ENCODE measurements around the gene ERMP1.
A peak's percentile ranks its signal among the peaks of the same experiment; 100 is the strongest.

The ERMP1 gene

DNA sequence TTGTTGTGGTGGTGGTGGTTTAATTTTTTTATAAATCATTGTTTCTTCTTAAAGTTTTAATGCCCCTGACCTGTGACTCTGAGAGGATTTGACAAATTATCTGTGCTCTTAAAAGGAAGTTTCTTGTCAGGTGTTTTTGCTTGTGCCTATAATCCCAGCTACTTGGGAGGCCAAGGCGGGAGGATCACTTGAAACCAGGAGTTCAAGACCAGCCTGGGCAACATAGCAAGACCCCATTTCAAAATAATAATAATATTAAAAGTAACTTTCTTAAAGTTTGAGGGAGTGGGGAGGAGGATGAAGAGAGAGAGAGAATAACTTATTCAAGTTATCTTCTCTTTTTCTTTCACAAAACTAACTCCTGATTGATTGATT, 12.2 kb upstream of the ERMP1 start:
- Histone ChIP-seq H2AFZ (ENCODE audit: low read depth, low read length) (no peak overlapping the region), H3K79me2 (ENCODE audit: insufficient read depth, low read length) (no peaks in the 10 kb centered on the region), H3K36me3 (ENCODE audit: insufficient read depth, low read length) (no peaks in the 10 kb centered on the region), H3K27me3 (ENCODE audit: insufficient read depth, low read length, poor library complexity) (no peaks in the 10 kb centered on the region), H3K27ac (ENCODE audit: low read length) (no peak overlapping the region; the same call in 1 of the 2 replicates), H4K20me1 (ENCODE audit: insufficient read depth, low read length) (peaks cover 15% of the 10 kb centered on the region), H3K4me2 (ENCODE audit: insufficient read depth, low read length) (peak overlapping the region; percentile 57; the same call in 1 of the 2 replicates), H3K4me3 (ENCODE audit: low read depth in 1 of 2, low read length in 2 of 2) (no peak overlapping the region), H3K9me3 (ENCODE audit: insufficient read depth, low read length, severe bottlenecking) (no peaks in the 10 kb centered on the region), H3K9ac (ENCODE audit: low read depth, low read length) (no peak overlapping the region), H3K4me1 (ENCODE audit: insufficient read depth, low read length) (peaks cover 58% of the 10 kb centered on the region)
- TF ChIP-seq EZH2 (IDR thresholded peaks at IDR 0.05; ENCODE audit: borderline replicate concordance, low read depth, low read length, severe bottlenecking), result no peak
- no peak for DNase-seq
- ATAC-seq (ENCODE audit: insufficient read depth, low read depth), result no peak

DNA sequence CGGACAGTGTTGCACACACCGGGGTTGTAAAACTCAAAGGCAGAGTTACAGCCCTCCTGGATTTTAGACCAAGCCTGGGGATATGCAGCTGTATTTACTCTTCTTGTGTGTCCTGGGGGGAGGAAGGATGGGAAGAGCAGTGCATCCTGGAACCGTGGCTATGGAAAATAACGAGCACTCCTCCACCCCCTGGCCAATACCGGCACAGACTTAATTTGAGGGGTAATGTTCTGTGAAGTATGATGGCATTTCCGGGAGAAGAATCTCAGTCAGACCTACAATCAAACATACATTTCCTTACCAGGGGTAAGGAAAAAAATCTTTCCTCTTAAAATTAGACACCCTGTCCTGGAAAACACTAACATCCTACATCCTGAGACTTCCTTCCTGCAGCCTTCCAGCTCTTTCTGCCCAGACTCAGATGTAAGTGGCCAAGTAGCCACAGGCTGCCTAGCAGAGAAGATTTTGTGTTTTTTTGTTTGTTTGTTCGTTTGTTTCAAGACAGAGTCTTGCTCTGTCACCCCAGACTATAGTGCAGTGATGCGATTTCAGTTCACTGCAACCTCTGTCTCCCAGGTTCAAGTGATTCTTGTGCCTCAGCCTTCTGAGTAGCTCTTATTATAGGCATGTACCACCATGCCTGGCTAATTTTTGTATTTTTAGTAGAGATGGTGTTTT, 11.0 kb upstream of the ERMP1 start:
- Histone ChIP-seq H3K36me3 (ENCODE audit: insufficient read depth, low read length) (no peaks in the 10 kb centered on the region), H3K9ac (ENCODE audit: low read depth, low read length) (peak overlapping the region; percentile 16), H3K4me1 (ENCODE audit: insufficient read depth, low read length) (peaks cover 58% of the 10 kb centered on the region), H3K4me3 (ENCODE audit: low read depth in 1 of 2, low read length in 2 of 2) (peak overlapping the region in 1 of 2 experiments; percentile 27; a peak in 2 of 4 replicates), H3K79me2 (ENCODE audit: insufficient read depth, low read length) (no peaks in the 10 kb centered on the region), H3K9me3 (ENCODE audit: insufficient read depth, low read length, severe bottlenecking) (no peaks in the 10 kb centered on the region), H2AFZ (ENCODE audit: low read depth, low read length) (no peak overlapping the region), H3K27me3 (ENCODE audit: insufficient read depth, low read length, poor library complexity) (peaks cover 1% of the 10 kb centered on the region), H3K4me2 (ENCODE audit: insufficient read depth, low read length) (peak overlapping the region; percentile 57), H3K27ac (ENCODE audit: low read length) (peak overlapping the region; percentile 56), H4K20me1 (ENCODE audit: insufficient read depth, low read length) (peaks cover 16% of the 10 kb centered on the region)
- DNase-seq, result no peak
- ATAC-seq (ENCODE audit: insufficient read depth, low read depth), result no peak
- TF ChIP-seq, protein P1, sequence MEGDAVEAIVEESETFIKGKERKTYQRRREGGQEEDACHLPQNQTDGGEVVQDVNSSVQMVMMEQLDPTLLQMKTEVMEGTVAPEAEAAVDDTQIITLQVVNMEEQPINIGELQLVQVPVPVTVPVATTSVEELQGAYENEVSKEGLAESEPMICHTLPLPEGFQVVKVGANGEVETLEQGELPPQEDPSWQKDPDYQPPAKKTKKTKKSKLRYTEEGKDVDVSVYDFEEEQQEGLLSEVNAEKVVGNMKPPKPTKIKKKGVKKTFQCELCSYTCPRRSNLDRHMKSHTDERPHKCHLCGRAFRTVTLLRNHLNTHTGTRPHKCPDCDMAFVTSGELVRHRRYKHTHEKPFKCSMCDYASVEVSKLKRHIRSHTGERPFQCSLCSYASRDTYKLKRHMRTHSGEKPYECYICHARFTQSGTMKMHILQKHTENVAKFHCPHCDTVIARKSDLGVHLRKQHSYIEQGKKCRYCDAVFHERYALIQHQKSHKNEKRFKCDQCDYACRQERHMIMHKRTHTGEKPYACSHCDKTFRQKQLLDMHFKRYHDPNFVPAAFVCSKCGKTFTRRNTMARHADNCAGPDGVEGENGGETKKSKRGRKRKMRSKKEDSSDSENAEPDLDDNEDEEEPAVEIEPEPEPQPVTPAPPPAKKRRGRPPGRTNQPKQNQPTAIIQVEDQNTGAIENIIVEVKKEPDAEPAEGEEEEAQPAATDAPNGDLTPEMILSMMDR (IDR thresholded peaks at IDR 0.05; ENCODE audit: borderline replicate concordance, extremely low read depth, low read length, poor library complexity, severe bottlenecking), result peak; percentile 25
- no peak for TF ChIP-seq EZH2 (IDR thresholded peaks at IDR 0.05; ENCODE audit: borderline replicate concordance, low read depth, low read length, severe bottlenecking)

DNA sequence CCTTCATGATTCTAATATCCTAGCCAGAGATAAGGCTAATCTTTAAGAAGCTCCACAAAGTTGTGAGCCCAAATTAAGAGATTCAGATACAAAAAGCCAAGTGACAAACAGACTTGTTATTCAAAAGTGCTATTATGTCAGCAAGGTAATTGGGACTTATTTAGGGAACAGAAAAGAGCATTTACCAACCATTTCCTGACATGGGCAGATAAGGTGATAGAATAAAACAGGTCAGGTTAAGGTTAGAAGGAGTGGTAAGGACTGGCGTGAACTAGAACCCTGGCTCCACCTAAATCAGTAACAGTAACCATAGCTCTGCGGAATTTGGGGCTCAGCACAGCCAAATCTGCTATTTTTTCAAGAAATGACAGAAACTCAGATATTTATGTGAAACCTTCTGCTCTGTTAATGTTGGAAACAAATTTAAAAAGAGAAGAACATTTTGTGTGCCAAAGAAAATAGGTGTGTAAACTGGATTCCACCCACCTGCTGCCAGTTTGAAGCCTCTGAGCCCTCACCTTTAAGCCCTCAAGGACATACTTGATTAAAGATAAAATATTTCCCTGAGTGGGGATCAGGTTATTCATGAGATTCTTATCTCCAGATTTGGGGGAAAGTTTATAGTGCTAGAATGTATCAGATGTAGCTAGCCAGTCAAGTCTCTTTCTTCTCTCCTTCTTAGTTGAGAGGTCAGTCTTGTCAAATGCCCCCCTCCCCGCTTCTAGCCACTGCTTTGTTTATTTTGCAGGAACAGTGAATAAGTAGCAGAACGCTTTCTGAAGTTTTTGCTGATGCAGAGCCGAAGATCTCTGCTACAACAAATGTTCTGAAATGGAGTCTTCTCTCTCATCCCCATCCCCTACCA, 10.2 kb upstream of the ERMP1 start:
- no peak for ATAC-seq (ENCODE audit: insufficient read depth, low read depth)

More for the DNA sequence above, 10.2 kb upstream of the ERMP1 start:
- Histone ChIP-seq H3K79me2 (ENCODE audit: insufficient read depth, low read length) (no peaks in the 10 kb centered on the region), H3K9me3 (ENCODE audit: insufficient read depth, low read length, severe bottlenecking) (no peaks in the 10 kb centered on the region), H2AFZ (ENCODE audit: low read depth, low read length) (no peak overlapping the region), H3K27me3 (ENCODE audit: insufficient read depth, low read length, poor library complexity) (peaks cover 4% of the 10 kb centered on the region), H3K4me2 (ENCODE audit: insufficient read depth, low read length) (peak overlapping the region; percentile 57), H3K4me1 (ENCODE audit: insufficient read depth, low read length) (peaks cover 58% of the 10 kb centered on the region), H4K20me1 (ENCODE audit: insufficient read depth, low read length) (peaks cover 16% of the 10 kb centered on the region), H3K4me3 (ENCODE audit: low read depth in 1 of 2, low read length in 2 of 2) (peak overlapping the region in 1 of 2 experiments; percentile 27; a peak in 2 of 4 replicates), H3K36me3 (ENCODE audit: insufficient read depth, low read length) (no peaks in the 10 kb centered on the region), H3K27ac (ENCODE audit: low read length) (peak overlapping the region; percentile 56), H3K9ac (ENCODE audit: low read depth, low read length) (0 out of 2 replicates have a peak overlapping the region, but pooled peaks have one; percentile 16)
- TF ChIP-seq EZH2 (IDR thresholded peaks at IDR 0.05; ENCODE audit: borderline replicate concordance, low read depth, low read length, severe bottlenecking), result no peak
- TF ChIP-seq, protein P1 (IDR thresholded peaks at IDR 0.05; ENCODE audit: borderline replicate concordance, extremely low read depth, low read length, poor library complexity, severe bottlenecking), result no peak
- DNase-seq, result no peak

Measured in DND-41 (cell line).